Measurements from ENCODE around the gene PUS10.

DNA sequence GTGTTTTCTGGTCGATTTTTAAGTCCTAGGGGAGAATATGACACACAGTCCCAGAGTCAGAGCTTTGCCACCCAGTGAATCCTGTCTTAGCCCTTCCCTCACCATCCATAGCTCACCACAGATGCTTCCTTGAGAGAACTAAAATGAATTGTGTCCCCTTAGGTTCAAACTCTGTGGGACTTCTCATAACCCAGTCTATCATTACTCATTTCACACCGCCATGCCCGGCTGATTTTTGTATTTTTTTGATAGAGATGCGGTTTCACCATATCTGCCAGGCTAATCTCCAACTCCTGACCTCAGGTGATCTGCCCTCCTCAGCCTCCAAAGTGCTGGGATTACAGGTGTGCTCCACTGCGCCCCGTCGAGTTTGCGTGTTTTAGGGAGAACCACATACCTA lies 69.9 kb downstream of the PUS10 start:
- TF ChIP-seq TARDBP (IDR thresholded peaks at IDR 0.05) (no peak), HDGF (IDR thresholded peaks at IDR 0.05; ENCODE audit: borderline replicate concordance) (no peak), FOXA1 (IDR thresholded peaks at IDR 0.05) (no peak)

Data from HEK293T (cell line).